Thymus (tissue), 11 donors: Measurements from ENCODE around the gene HPGD. TPM values are rescaled to one million over a fixed set of nuclear protein-coding genes. Genes with fewer than 3 reads are reported as not detected.

Experiments used
- DNase-seq, 9 donors: peaks; one replicate each; pipeline ENCODE4 v3.0.0-alpha.2; 2013; ENCODE audit warnings: low spot score in 9 of 9, low read depth in 6 of 9, missing footprints in 1 of 9
- H3K27ac ChIP-seq, 2 donors: one replicate each; pipeline ENCODE4 v1.5.1; 2013; ENCODE audit warnings: control low read depth in 1 of 2, low read depth in 1 of 2, low read length in 1 of 2, mild to moderate bottlenecking in 1 of 2, moderate library complexity in 1 of 2
- H3K27me3 ChIP-seq, 2 donors: one replicate each; pipeline ENCODE4 v1.5.1; 2013; ENCODE audit warnings: low read length in 1 of 2; ENCODE audit not compliant: control insufficient read depth in 2 of 2, insufficient read depth in 1 of 2
- H3K36me3 ChIP-seq, 2 donors: one replicate each; pipeline ENCODE4 v1.5.1; 2013; ENCODE audit warnings: low read length in 1 of 2, mild to moderate bottlenecking in 1 of 2, moderate library complexity in 1 of 2; ENCODE audit not compliant: control insufficient read depth in 2 of 2, insufficient read depth in 2 of 2
- H3K4me1 ChIP-seq, 2 donors: one replicate each; pipeline ENCODE4 v1.5.1; 2013; ENCODE audit warnings: low read length in 2 of 2; ENCODE audit not compliant: control insufficient read depth in 2 of 2, insufficient read depth in 2 of 2
- H3K4me3 ChIP-seq, 2 donors: one replicate each; pipeline ENCODE4 v1.5.1; 2013; ENCODE audit warnings: low read length in 2 of 2, control low read depth in 1 of 2, mild to moderate bottlenecking in 1 of 2
- H3K9me3 ChIP-seq, 2 donors: one replicate each; pipeline ENCODE4 v1.5.1; 2013; ENCODE audit warnings: low read length in 1 of 2, mild to moderate bottlenecking in 1 of 2; ENCODE audit not compliant: control insufficient read depth in 2 of 2, insufficient read depth in 1 of 2
- WGBS: extraction: QIAGEN DNeasy Blood & Tissue Kit; methylation state at CpG from one replicate; pipeline ENCODE4 v1.1.7; 2013; 5-methylcytosine and 5-hydroxymethylcytosine counted together
- polyA plus RNA-seq: library from polyadenylated mRNA; stranded (reverse); fragments of 200-250 nt; gene quantifications from one replicate; pipeline ENCODE4 v1.2.3, GENCODE V29; 2013
- total RNA-seq: library from RNA; stranded (reverse); fragments of 120-200 nt; gene quantifications from one replicate; pipeline ENCODE4 v1.2.4, GENCODE V29; 2013
- donor health status: healthy.

HPGD gene
- total and polyA plus RNA-seq, 2 donors: 24.7 to 51.6 TPM

- Histone ChIP-seq H3K4me1 (no peaks in the 10 kb centered on the region), H3K27ac (no peak overlapping the region), H3K36me3 (no peaks in the 10 kb centered on the region), H3K9me3 (peaks cover 0 to 5% of the 10 kb centered on the region in 2 donors), H3K4me3 (no peak overlapping the region), H3K27me3 (no peaks in the 10 kb centered on the region)
- no peak for DNase-seq
- WGBS: 94% methylated on average over 2 of the region's 2 CpGs
Observed at GRCh38 chr4:174553828-174554227, 31.5 kb upstream of the HPGD start.

DNA sequence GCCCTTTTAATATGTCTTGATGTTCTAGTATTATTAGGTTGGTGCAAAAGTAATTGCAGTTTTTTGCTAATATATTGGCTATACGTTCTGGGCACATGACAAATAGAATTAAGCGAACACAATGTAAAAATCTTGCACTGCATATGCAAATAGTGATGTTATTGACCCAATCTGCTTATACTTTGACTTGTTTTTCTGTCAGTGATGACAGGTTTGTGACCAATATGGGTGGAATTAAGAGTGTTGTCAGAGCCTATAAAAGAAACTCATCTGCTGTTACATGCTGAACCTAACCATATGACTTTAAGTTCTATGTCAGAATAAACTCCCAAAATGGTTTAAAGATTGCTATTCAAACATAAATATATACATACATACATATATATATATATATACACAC, 30.7 kb upstream of the HPGD start:
- H3K4me3 ChIP-seq: no peak overlapping the region
- H3K27me3 ChIP-seq: no peaks in the 10 kb centered on the region
- no peak for DNase-seq
- peaks cover 0 to 5% of the 10 kb centered on the region in 2 donors for H3K9me3 ChIP-seq
- 94% methylated on average over 2 of the region's 2 CpGs for WGBS
- H3K27ac ChIP-seq: no peak overlapping the region
- no peaks in the 10 kb centered on the region for H3K4me1 ChIP-seq
- no peaks in the 10 kb centered on the region for H3K36me3 ChIP-seq

GRCh38 chr4:174550541-174550940, 28.3 kb upstream of the HPGD start:
- Histone ChIP-seq H3K4me1 (no peaks in the 10 kb centered on the region), H3K36me3 (no peaks in the 10 kb centered on the region), H3K4me3 (no peak overlapping the region), H3K9me3 (peaks cover 0 to 9% of the 10 kb centered on the region in 2 donors), H3K27ac (no peak overlapping the region), H3K27me3 (no peaks in the 10 kb centered on the region)
- no peak for DNase-seq

DNA sequence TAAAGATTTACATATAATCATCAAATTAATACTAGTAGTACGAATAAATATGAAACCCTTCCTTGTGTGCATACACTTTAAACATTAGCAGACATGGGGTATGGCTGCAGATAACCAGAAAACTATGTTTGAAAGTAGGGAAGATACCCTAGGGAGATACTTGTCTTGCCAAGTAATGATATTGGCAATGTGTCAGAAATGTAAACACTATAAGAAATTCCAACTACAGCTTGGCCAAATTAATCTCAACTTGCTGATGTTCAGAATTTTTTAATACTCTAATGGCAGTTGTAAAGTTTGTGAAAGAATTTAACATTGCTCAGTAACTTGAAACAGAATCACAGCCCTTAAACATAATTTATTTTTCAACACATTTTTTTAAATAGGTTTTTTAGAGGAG, 27.4 kb upstream of the HPGD start:
- peaks cover 0 to 9% of the 10 kb centered on the region in 2 donors for H3K9me3 ChIP-seq
- H3K4me3 ChIP-seq: no peak overlapping the region
- H3K36me3 ChIP-seq: no peaks in the 10 kb centered on the region
- no peaks in the 10 kb centered on the region for H3K4me1 ChIP-seq
- DNase-seq: no peak
- WGBS: 90% methylated on average over 1 of the region's 1 CpG
- no peaks in the 10 kb centered on the region for H3K27me3 ChIP-seq
- no peak overlapping the region for H3K27ac ChIP-seq

GRCh38 chr4:174545268-174545667, 23.0 kb upstream of the HPGD start:
- H3K27me3 ChIP-seq: no peaks in the 10 kb centered on the region
- H3K4me1 ChIP-seq: no peaks in the 10 kb centered on the region
- H3K4me3 ChIP-seq: no peak overlapping the region
- DNase-seq: no peak
- peaks cover 0 to 5% of the 10 kb centered on the region in 2 donors for H3K9me3 ChIP-seq
- H3K27ac ChIP-seq: no peak overlapping the region
- H3K36me3 ChIP-seq: no peaks in the 10 kb centered on the region

- WGBS: 93% methylated on average over 4 of the region's 4 CpGs
- H3K27ac ChIP-seq: no peak overlapping the region
- H3K27me3 ChIP-seq: no peaks in the 10 kb centered on the region
- DNase-seq: no peak
- no peak overlapping the region for H3K4me3 ChIP-seq
- H3K4me1 ChIP-seq: no peaks in the 10 kb centered on the region
- H3K9me3 ChIP-seq: peaks cover 0 to 5% of the 10 kb centered on the region in 2 donors
- no peaks in the 10 kb centered on the region for H3K36me3 ChIP-seq
Observed at GRCh38 chr4:174544496-174544895, 22.2 kb upstream of the HPGD start.

DNA sequence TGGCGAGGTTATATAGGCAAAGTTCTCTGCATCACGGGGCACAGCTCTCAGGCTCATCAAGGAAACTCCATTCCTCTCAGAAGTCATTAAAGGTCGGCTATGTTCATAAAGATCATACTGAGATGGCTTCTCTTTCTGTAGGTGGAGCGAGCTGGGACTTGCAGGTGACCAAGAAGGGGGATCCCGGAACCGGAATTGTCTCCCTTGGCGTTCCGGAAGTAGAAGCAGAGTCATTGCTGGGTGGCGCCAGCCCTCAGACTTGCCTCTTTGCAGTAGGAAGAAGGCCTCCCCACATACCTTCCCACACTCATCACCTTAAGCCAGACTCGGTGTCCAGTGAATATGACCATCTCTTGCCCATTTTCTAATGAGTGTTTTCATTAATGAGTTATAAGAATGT, 17.9 kb upstream of the HPGD start:
- Histone ChIP-seq H3K27me3 (no peaks in the 10 kb centered on the region), H3K27ac (no peak overlapping the region), H3K4me1 (no peaks in the 10 kb centered on the region), H3K4me3 (no peak overlapping the region), H3K9me3 (peaks cover 0 to 3% of the 10 kb centered on the region in 2 donors), H3K36me3 (no peaks in the 10 kb centered on the region)
- 97% methylated on average over 10 of the region's 10 CpGs for WGBS
- DNase-seq: no peak

DNA sequence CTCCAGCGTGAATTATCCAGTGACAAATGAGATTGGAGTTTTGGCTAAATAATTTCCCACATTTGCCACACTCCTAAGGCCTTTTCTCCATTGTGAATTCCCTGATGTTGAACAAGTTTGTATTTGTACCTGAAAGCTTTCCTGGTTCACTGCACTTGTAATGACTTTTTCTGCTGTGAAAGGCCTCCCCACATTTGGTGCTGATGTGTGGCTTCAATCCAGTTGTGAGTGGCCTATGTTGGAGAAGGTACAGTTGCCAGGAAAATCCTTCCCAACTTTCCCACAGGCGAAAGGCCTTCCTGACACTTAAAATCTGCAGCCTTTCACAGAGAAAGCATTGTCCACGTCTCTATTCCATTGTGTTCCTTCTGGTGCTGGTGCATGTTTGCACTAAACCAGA, 17.3 kb upstream of the HPGD start:
- H3K27me3 ChIP-seq: no peaks in the 10 kb centered on the region
- H3K9me3 ChIP-seq: peaks cover 0 to 3% of the 10 kb centered on the region in 2 donors
- no peaks in the 10 kb centered on the region for H3K4me1 ChIP-seq
- no peak overlapping the region for H3K27ac ChIP-seq
- no peak for DNase-seq
- WGBS: 93% methylated on average over 3 of the region's 3 CpGs
- no peaks in the 10 kb centered on the region for H3K36me3 ChIP-seq
- no peak overlapping the region for H3K4me3 ChIP-seq

DNA sequence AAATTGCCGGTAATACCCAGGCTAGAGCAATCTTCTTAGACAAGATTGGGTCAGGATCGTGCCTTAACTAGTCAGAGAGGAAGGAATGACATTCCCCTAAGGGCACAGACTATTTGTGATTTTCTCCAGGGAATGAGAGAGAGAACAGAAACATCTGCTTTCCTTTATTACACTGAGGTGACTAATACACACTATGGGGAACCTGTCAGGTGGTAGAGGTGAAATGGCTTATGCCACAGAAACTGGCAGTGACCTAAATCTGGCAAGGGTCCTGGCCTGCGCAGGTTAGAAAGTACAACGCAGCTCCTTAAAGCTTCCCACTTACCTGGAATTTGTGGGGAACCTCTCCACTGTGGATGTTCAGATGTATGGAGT, 16.6 kb upstream of the HPGD start:
- no peaks in the 10 kb centered on the region for H3K27me3 ChIP-seq
- WGBS: 97% methylated on average over 4 of the region's 4 CpGs
- no peak for DNase-seq
- no peaks in the 10 kb centered on the region for H3K4me1 ChIP-seq
- H3K4me3 ChIP-seq: no peak overlapping the region
- peaks cover 0 to 3% of the 10 kb centered on the region in 2 donors for H3K9me3 ChIP-seq
- no peaks in the 10 kb centered on the region for H3K36me3 ChIP-seq
- H3K27ac ChIP-seq: no peak overlapping the region
